ENCODE results near the gene RND1. TPM values are rescaled to one million over a fixed set of nuclear protein-coding genes. Genes with fewer than 3 reads are reported as not detected.
A peak's percentile ranks its signal among the peaks of the same experiment; 100 is the strongest.

The RND1 gene
- total RNA-seq, 4 donors from 2014 or later = 0.88 to 22.1 TPM; not detected in 2

GRCh38 chr12:48889679-48890078 is 24.0 kb upstream of the RND1 start:
- Histone ChIP-seq H3K4me1 (no peaks in the 10 kb centered on the region), H3K4me3 (no peak overlapping the region), H3K27me3 (no peaks in the 10 kb centered on the region), H3K9me3 (no peaks in the 10 kb centered on the region), H3K36me3 (no peaks in the 10 kb centered on the region), H3K27ac (no peak overlapping the region)
- intact Hi-C loops (cut with DNase I; ENCODE audit: low total_unique reads) = no loop called here
- DNase-seq = no peak
- TF ChIP-seq POLR2A (IDR thresholded peaks at IDR 0.05) = no peak
- TF ChIP-seq CTCF (IDR thresholded peaks at IDR 0.05) = no peak

GRCh38 chr12:48883305-48884161 is 17.9 kb upstream of the RND1 start:
- Histone ChIP-seq H3K27ac (peak overlapping the region; percentile 36 to 68), H3K9me3 (no peaks in the 10 kb centered on the region), H3K4me1 (no peaks in the 10 kb centered on the region), H3K4me3 (no peak overlapping the region), H3K27me3 (no peaks in the 10 kb centered on the region), H3K36me3 (no peaks in the 10 kb centered on the region)
- intact Hi-C loops (cut with DNase I; ENCODE audit: low total_unique reads) = no loop called here
- no peak for DNase-seq
- TF ChIP-seq CTCF (IDR thresholded peaks at IDR 0.05) = no peak

GRCh38 chr12:48882972-48883304 is 17.3 kb upstream of the RND1 start:
- no peaks in the 10 kb centered on the region for H3K9me3 ChIP-seq
- H3K4me3 ChIP-seq = no peak overlapping the region
- no peaks in the 10 kb centered on the region for H3K4me1 ChIP-seq
- H3K27ac ChIP-seq = peak overlapping the region; percentile 36 to 68
- no peaks in the 10 kb centered on the region for H3K27me3 ChIP-seq
- intact Hi-C loops (cut with DNase I; ENCODE audit: low total_unique reads) = no loop called here
- no peak for DNase-seq
- no peaks in the 10 kb centered on the region for H3K36me3 ChIP-seq
- TF ChIP-seq CTCF (IDR thresholded peaks at IDR 0.05) (no peak), POLR2A (IDR thresholded peaks at IDR 0.05) (no peak)

- no peaks in the 10 kb centered on the region for H3K27me3 ChIP-seq
- H3K4me3 ChIP-seq = no peak overlapping the region
- H3K27ac ChIP-seq = peak overlapping the region; percentile 36 to 68
- no peaks in the 10 kb centered on the region for H3K36me3 ChIP-seq
- intact Hi-C loops (cut with DNase I; ENCODE audit: low total_unique reads) = no loop called here
- H3K4me1 ChIP-seq = no peaks in the 10 kb centered on the region
- DNase-seq = peak in 1 of 2 donors; percentile 31
- no peaks in the 10 kb centered on the region for H3K9me3 ChIP-seq
- TF ChIP-seq POLR2A (IDR thresholded peaks at IDR 0.05) (no peak), CTCF (IDR thresholded peaks at IDR 0.05) (no peak)
Observed at GRCh38 chr12:48882315-48882687, 16.6 kb upstream of the RND1 start.

GRCh38 chr12:48881686-48882314 is 16.1 kb upstream of the RND1 start:
- Histone ChIP-seq H3K9me3 (no peaks in the 10 kb centered on the region), H3K4me3 (no peak overlapping the region), H3K36me3 (no peaks in the 10 kb centered on the region), H3K27me3 (no peaks in the 10 kb centered on the region), H3K4me1 (no peaks in the 10 kb centered on the region), H3K27ac (peak overlapping the region in 1 of 2 donors; percentile 68)
- intact Hi-C loops (cut with DNase I; ENCODE audit: low total_unique reads) = no loop called here
- no peak for DNase-seq
- TF ChIP-seq CTCF (IDR thresholded peaks at IDR 0.05) (no peak), POLR2A (IDR thresholded peaks at IDR 0.05) (no peak)
